ENCODE data around the gene OR8B4.
"Not testable (repeated sequence)": the region's sequence is repeated elsewhere in the genome, so short reads cannot be mapped to it uniquely, and the experiment has no call there.

The OR8B4 gene

GRCh38 chr11:124415356-124415923 is 9.2 kb downstream of the OR8B4 start:
- DNase-seq (ENCODE audit: low read depth) = peak; percentile 79
- H3K4me3 ChIP-seq (replicated peaks; ENCODE audit: low read depth, low read length) = no peak overlapping the region
- TF ChIP-seq, protein P1, sequence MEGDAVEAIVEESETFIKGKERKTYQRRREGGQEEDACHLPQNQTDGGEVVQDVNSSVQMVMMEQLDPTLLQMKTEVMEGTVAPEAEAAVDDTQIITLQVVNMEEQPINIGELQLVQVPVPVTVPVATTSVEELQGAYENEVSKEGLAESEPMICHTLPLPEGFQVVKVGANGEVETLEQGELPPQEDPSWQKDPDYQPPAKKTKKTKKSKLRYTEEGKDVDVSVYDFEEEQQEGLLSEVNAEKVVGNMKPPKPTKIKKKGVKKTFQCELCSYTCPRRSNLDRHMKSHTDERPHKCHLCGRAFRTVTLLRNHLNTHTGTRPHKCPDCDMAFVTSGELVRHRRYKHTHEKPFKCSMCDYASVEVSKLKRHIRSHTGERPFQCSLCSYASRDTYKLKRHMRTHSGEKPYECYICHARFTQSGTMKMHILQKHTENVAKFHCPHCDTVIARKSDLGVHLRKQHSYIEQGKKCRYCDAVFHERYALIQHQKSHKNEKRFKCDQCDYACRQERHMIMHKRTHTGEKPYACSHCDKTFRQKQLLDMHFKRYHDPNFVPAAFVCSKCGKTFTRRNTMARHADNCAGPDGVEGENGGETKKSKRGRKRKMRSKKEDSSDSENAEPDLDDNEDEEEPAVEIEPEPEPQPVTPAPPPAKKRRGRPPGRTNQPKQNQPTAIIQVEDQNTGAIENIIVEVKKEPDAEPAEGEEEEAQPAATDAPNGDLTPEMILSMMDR (IDR thresholded peaks at IDR 0.05; ENCODE audit: low read length, missing control alignments) = peak; percentile 68

- H3K4me3 ChIP-seq (replicated peaks; ENCODE audit: low read depth, low read length) = no peak overlapping the region
- TF ChIP-seq, protein P1 (IDR thresholded peaks at IDR 0.05; ENCODE audit: low read length, missing control alignments) = no peak
- DNase-seq (ENCODE audit: low read depth) = no peak
Measured at GRCh38 chr11:124409906-124410305, 14.8 kb downstream of the OR8B4 start.

GRCh38 chr11:124405581-124405980 is 19.1 kb downstream of the OR8B4 start:
- TF ChIP-seq, protein P1 (IDR thresholded peaks at IDR 0.05; ENCODE audit: low read length, missing control alignments) = no peak
- DNase-seq (ENCODE audit: low read depth) = no peak
- H3K4me3 ChIP-seq (replicated peaks; ENCODE audit: low read depth, low read length) = no peak overlapping the region

- DNase-seq (ENCODE audit: low read depth); H3K4me3 ChIP-seq (replicated peaks; ENCODE audit: low read depth, low read length): not testable (repeated sequence)
Measured at GRCh38 chr11:124403186-124403585, 21.5 kb downstream of the OR8B4 start.

DNA sequence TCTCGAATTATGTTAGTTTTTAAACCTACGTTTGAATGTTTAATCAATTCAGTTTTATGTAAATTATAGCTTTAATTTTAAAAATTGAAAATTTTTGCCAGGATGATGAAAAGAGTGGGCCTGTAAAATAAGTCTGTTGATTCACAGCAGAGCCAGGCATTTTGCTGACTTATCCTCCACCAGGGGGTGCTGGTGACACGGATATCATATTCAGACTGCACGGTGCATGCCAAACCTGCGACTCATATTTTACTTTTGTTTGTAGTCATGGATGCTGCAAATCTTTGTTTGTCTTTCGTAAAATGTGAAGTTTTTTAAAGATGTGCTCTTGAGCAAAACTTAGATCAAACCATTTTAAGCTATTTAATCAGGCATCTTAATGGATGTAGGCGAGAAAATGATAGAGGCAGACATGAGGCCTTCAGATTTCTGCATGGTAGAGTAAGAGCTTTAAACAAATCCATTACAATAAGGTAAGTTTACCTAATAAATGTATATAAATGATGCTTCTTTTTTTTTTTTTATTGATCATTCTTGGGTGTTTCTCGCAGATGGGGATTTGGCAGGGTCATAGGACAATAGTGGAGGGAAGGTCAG is 22.2 kb downstream of the OR8B4 start:
- no peak overlapping the region for H3K4me3 ChIP-seq (replicated peaks; ENCODE audit: low read depth, low read length)
- peak; percentile 92 for DNase-seq (ENCODE audit: low read depth)
- TF ChIP-seq, protein P1 (IDR thresholded peaks at IDR 0.05; ENCODE audit: low read length, missing control alignments) = peak; percentile 86

DNA sequence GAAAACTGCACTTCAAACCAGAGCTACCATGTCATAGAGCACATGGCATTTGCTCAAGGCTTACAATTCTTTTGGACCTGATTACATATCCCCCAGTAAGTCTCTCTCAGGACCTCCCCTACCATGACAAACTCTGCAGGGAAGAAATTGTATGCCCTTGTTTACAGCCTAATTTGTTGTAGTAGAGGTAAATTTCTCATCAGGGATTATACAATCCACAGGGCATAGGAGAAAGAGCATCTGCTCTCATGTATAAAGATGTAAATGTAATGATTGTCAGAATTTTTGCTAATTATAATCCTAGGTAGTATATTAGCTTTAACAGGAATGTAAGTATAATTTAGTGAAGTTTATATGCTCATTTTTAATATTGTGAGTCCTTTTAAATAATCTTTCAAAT is 25.7 kb downstream of the OR8B4 start, which contains the start of gene OR8B3:
Gene OR8B3, minus strand, starts transcription at position 101 of the 400 bp plus-strand sequence. CDS start 1,673 bp downstream, outside the sequence.
- DNase-seq (ENCODE audit: low read depth) = no peak
- TF ChIP-seq, protein P1 (IDR thresholded peaks at IDR 0.05; ENCODE audit: low read length, missing control alignments) = no peak
- no peak within 1 kb of the TSS for H3K4me3 ChIP-seq (replicated peaks; ENCODE audit: low read depth, low read length)

DNA sequence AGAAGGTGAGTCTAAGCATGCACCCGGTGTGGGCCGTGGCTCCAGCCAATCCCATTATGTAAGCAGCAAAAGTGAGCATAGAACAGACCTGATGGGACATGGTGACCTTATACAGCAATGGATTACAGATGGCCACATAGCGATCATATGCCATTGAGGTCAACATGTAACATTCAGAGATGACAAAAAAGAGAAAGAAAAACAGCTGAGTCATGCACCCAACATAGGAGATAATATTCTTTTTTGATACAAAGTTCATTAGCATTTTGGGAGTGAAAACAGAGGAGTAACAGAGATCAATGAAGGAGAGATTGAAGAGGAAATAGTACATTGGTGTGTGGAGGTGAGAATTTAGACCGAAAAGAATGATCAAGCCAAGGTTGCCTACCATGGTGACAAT is 27.8 kb downstream of the OR8B4 start:
- DNase-seq (ENCODE audit: low read depth); H3K4me3 ChIP-seq (replicated peaks; ENCODE audit: low read depth, low read length): not testable (repeated sequence)

DNA sequence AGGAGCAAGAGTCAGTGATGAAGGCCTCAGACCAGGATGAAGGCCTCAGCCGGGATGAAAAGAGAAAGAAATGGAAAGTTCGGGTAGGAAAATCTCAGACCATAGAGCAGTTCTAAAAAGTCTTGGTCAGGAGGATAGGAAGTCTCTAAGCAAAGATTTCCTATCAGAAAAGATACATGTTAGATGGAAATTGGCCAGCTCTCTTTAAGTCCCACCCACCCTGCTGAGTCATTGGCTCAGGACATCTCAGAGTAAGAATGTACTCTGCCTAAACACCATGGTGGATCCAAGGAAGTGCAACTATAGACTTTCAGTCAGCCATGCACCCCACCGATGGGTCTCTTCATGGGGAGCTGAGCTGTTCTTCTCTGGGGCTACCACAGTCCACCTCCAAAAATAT is 30.3 kb downstream of the OR8B4 start:
- TF ChIP-seq, protein P1 (IDR thresholded peaks at IDR 0.05; ENCODE audit: low read length, missing control alignments) = no peak
- peak; percentile 20 for DNase-seq (ENCODE audit: low read depth)
- H3K4me3 ChIP-seq (replicated peaks; ENCODE audit: low read depth, low read length) = no peak overlapping the region

Measured in fibroblast of pulmonary artery (primary cell).